ENCODE measurements around the gene NBPF9. TPM values are rescaled to one million over a fixed set of nuclear protein-coding genes. Genes with fewer than 3 reads are reported as not detected.
"Not testable (repeated sequence)": the region's sequence is repeated elsewhere in the genome, so short reads cannot be mapped to it uniquely, and the experiment has no call there.

NBPF9 gene
- total RNA-seq, 2 donors from 2014 or later = 31.2 to 38.1 TPM

- not testable (repeated sequence) for H3K9me3 ChIP-seq (ENCODE audit: control insufficient read depth, low read length); H3K27me3 ChIP-seq (ENCODE audit: control insufficient read depth, insufficient read depth, low read length, poor library complexity, severe bottlenecking); H3K36me3 Mint-ChIP-seq (ENCODE audit: low read depth); H3K9me3 Mint-ChIP-seq; H3K4me3 ChIP-seq (ENCODE audit: low read length); H3K4me3 Mint-ChIP-seq; H3K36me3 ChIP-seq (ENCODE audit: control insufficient read depth, insufficient read depth, low read length); H3K27ac Mint-ChIP-seq; H3K27me3 Mint-ChIP-seq (ENCODE audit: insufficient read depth); H3K9ac ChIP-seq (ENCODE audit: extremely low read depth, low read length, poor library complexity, severe bottlenecking); H3K4me1 Mint-ChIP-seq; H3K27ac ChIP-seq (ENCODE audit: low read depth, low read length); H3K4me1 ChIP-seq (ENCODE audit: control insufficient read depth, insufficient read depth, low read length)
- peak; percentile 47 for DNase-seq
- 0 to 19% methylated on average over 1 to 5 of the region's 15 CpGs for WGBS, 2 experiments (ENCODE audit: insufficient coverage in 1 of 2, insufficient read length in 1 of 2)
Measured at GRCh38 chr1:149123948-149124926, 20.9 kb upstream of the NBPF9 start.

DNA sequence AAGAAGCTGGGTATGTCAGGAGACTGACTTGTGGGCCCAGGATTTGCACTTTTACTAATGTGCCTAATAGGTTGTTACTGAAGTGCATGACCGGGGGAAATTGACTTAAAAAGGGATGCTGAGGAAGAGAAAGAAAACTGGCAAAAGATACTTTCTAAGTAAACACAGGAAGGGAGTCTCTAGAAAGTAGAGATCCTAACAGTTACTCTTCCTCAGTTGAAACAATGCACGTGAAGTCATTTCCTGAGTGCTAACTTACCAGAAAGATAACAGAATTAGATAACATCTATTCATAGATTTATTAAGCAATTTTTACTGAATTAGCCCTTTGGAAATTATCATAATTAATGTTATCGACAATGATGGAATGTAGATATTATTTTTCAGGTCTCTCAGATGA, 9.5 kb upstream of the NBPF9 start:
- not testable (repeated sequence) for DNase-seq; H3K9ac ChIP-seq (ENCODE audit: extremely low read depth, low read length, poor library complexity, severe bottlenecking); H3K4me3 Mint-ChIP-seq; H3K27me3 Mint-ChIP-seq (ENCODE audit: insufficient read depth); H3K4me1 Mint-ChIP-seq; H3K27ac ChIP-seq (ENCODE audit: low read depth, low read length); H3K27ac Mint-ChIP-seq; H3K9me3 ChIP-seq (ENCODE audit: control insufficient read depth, low read length); H3K9me3 Mint-ChIP-seq; H3K36me3 ChIP-seq (ENCODE audit: control insufficient read depth, insufficient read depth, low read length); H3K27me3 ChIP-seq (ENCODE audit: control insufficient read depth, insufficient read depth, low read length, poor library complexity, severe bottlenecking); H3K36me3 Mint-ChIP-seq (ENCODE audit: low read depth); H3K4me1 ChIP-seq (ENCODE audit: control insufficient read depth, insufficient read depth, low read length); H3K4me3 ChIP-seq (ENCODE audit: low read length)
- WGBS, 2 experiments (ENCODE audit: insufficient coverage in 1 of 2, insufficient read length in 1 of 2) = 90% methylated on average over 1 of the region's 3 CpGs; no CpG with 5 or more reads in 1 of the 2 experiments

DNA sequence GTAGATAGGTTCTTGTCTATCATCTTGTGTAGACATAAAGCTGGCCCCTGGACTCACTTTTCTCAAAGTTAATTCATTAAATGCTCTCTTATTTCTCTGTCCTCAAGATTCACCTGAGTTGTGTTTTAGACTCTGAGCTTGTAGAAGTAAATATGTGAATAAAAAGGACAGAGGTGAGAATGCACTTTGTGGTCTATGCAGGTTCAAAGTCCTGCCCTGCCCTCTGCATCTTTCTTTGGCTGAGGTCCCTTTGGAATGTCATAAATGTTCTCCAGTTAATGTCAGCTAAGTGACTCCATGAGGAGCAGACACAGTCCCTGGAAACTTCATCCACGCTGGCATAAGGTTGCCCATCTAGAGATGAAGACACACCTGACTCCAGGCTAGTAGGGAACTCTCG, 7.0 kb upstream of the NBPF9 start:
- not testable (repeated sequence) for H3K27me3 ChIP-seq (ENCODE audit: control insufficient read depth, insufficient read depth, low read length, poor library complexity, severe bottlenecking); H3K36me3 ChIP-seq (ENCODE audit: control insufficient read depth, insufficient read depth, low read length); H3K9me3 ChIP-seq (ENCODE audit: control insufficient read depth, low read length); H3K4me1 ChIP-seq (ENCODE audit: control insufficient read depth, insufficient read depth, low read length); H3K4me3 ChIP-seq (ENCODE audit: low read length); H3K4me1 Mint-ChIP-seq; H3K27ac Mint-ChIP-seq; H3K9me3 Mint-ChIP-seq; H3K27me3 Mint-ChIP-seq (ENCODE audit: insufficient read depth); H3K9ac ChIP-seq (ENCODE audit: extremely low read depth, low read length, poor library complexity, severe bottlenecking); H3K27ac ChIP-seq (ENCODE audit: low read depth, low read length); H3K4me3 Mint-ChIP-seq; H3K36me3 Mint-ChIP-seq (ENCODE audit: low read depth); DNase-seq
- WGBS, 2 experiments (ENCODE audit: insufficient coverage in 1 of 2, insufficient read length in 1 of 2) = no CpG with 5 or more reads among the region's 2 CpGs

DNA sequence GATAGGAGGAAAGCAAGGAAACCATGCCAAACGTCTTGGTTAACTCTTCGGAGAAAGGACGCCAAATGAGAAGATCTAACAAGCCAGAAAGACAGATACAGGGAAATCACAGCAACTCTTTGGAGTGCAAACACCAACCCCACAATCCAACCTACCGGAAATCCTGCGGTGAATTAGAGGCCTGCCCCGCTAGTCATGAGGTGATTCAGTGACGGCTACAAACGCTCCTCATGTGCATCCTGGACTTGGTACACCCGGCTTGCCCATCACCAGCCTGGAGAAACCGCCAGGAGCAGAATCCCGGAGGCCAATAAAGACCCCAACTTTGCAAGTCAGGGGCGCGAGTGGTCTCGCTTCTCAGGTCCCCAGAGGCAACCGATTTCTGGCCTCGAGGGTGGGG, 777 bp downstream of the NBPF9 start:
- H3K36me3 ChIP-seq (ENCODE audit: control insufficient read depth, insufficient read depth, low read length); H3K9ac ChIP-seq (ENCODE audit: extremely low read depth, low read length, poor library complexity, severe bottlenecking); H3K27ac Mint-ChIP-seq; H3K4me1 ChIP-seq (ENCODE audit: control insufficient read depth, insufficient read depth, low read length); H3K27me3 ChIP-seq (ENCODE audit: control insufficient read depth, insufficient read depth, low read length, poor library complexity, severe bottlenecking); DNase-seq; H3K36me3 Mint-ChIP-seq (ENCODE audit: low read depth); H3K9me3 Mint-ChIP-seq; H3K27ac ChIP-seq (ENCODE audit: low read depth, low read length); H3K4me1 Mint-ChIP-seq; H3K9me3 ChIP-seq (ENCODE audit: control insufficient read depth, low read length): not testable (repeated sequence)
- WGBS, 2 experiments (ENCODE audit: insufficient coverage in 1 of 2, insufficient read length in 1 of 2) = 0% methylated on average over 5 of the region's 16 CpGs; no CpG with 5 or more reads in 1 of the 2 experiments
- Mint-ChIP-seq H3K4me3 (peak overlapping the region; percentile 91), H3K27me3 (ENCODE audit: insufficient read depth) (peaks cover 16% of the 10 kb centered on the region)
- H3K4me3 ChIP-seq (ENCODE audit: low read length) = peak overlapping the region; percentile 71

GRCh38 chr1:149098276-149098675, 5.1 kb downstream of the NBPF9 start:
- H3K27me3 Mint-ChIP-seq (ENCODE audit: insufficient read depth) = peaks cover 14% of the 10 kb centered on the region
- H3K4me1 Mint-ChIP-seq; H3K36me3 ChIP-seq (ENCODE audit: control insufficient read depth, insufficient read depth, low read length); H3K9me3 Mint-ChIP-seq; H3K4me1 ChIP-seq (ENCODE audit: control insufficient read depth, insufficient read depth, low read length); H3K9ac ChIP-seq (ENCODE audit: extremely low read depth, low read length, poor library complexity, severe bottlenecking); H3K4me3 Mint-ChIP-seq; H3K27ac Mint-ChIP-seq; H3K4me3 ChIP-seq (ENCODE audit: low read length); H3K9me3 ChIP-seq (ENCODE audit: control insufficient read depth, low read length); H3K27ac ChIP-seq (ENCODE audit: low read depth, low read length); H3K27me3 ChIP-seq (ENCODE audit: control insufficient read depth, insufficient read depth, low read length, poor library complexity, severe bottlenecking); DNase-seq: not testable (repeated sequence)
- WGBS, 2 experiments (ENCODE audit: insufficient coverage in 1 of 2, insufficient read length in 1 of 2) = 95% methylated on average over 4 of the region's 8 CpGs; no CpG with 5 or more reads in 1 of the 2 experiments
- H3K36me3 Mint-ChIP-seq (ENCODE audit: low read depth) = peaks cover 13% of the 10 kb centered on the region

GRCh38 chr1:149093155-149093554, 10.2 kb downstream of the NBPF9 start:
- peak overlapping the region; percentile 89 for H3K27ac Mint-ChIP-seq
- H3K4me3 Mint-ChIP-seq = peak overlapping the region; percentile 34
- H3K4me1 Mint-ChIP-seq; H3K9me3 Mint-ChIP-seq; H3K36me3 Mint-ChIP-seq (ENCODE audit: low read depth); H3K9ac ChIP-seq (ENCODE audit: extremely low read depth, low read length, poor library complexity, severe bottlenecking); H3K27ac ChIP-seq (ENCODE audit: low read depth, low read length); H3K4me3 ChIP-seq (ENCODE audit: low read length); H3K9me3 ChIP-seq (ENCODE audit: control insufficient read depth, low read length); H3K4me1 ChIP-seq (ENCODE audit: control insufficient read depth, insufficient read depth, low read length); H3K27me3 ChIP-seq (ENCODE audit: control insufficient read depth, insufficient read depth, low read length, poor library complexity, severe bottlenecking); DNase-seq; H3K36me3 ChIP-seq (ENCODE audit: control insufficient read depth, insufficient read depth, low read length): not testable (repeated sequence)
- WGBS, 2 experiments (ENCODE audit: insufficient coverage in 1 of 2, insufficient read length in 1 of 2) = 15% methylated on average over 5 of the region's 6 CpGs; no CpG with 5 or more reads in 1 of the 2 experiments
- peaks cover 17% of the 10 kb centered on the region for H3K27me3 Mint-ChIP-seq (ENCODE audit: insufficient read depth)
